Right forelimb (tissue), 1 donor: Measurements from ENCODE around the gene TLE6.
"Not testable (repeated sequence)": the region's sequence is repeated elsewhere in the genome, so short reads cannot be mapped to it uniquely, and the experiment has no call there.

Experiments used
- DNase-seq: peaks from one replicate; pipeline ENCODE4 v3.0.0-alpha.2; 2018

TLE6 gene

GRCh38 chr19:2974342-2975041 lies 2.9 kb upstream of the TLE6 start:
- no peak for DNase-seq

GRCh38 chr19:2976609-2977000 lies 759 bp upstream of the TLE6 start:
- DNase-seq = no peak

- DNase-seq = no peak
Observed at GRCh38 chr19:2977746-2978138, 378 bp downstream of the TLE6 start.

- DNase-seq = no peak
Observed at GRCh38 chr19:2978166-2978767, 903 bp downstream of the TLE6 start.

GRCh38 chr19:2978772-2979171 lies 1.4 kb downstream of the TLE6 start:
- DNase-seq = no peak

GRCh38 chr19:2981898-2982297 lies 4.5 kb downstream of the TLE6 start:
- DNase-seq = no peak

- DNase-seq = no peak
Observed at GRCh38 chr19:2982561-2982960, 5.2 kb downstream of the TLE6 start.

GRCh38 chr19:2982983-2983350 lies 5.6 kb downstream of the TLE6 start:
- DNase-seq = peak; percentile 92

- peak; percentile 79 for DNase-seq
Observed at GRCh38 chr19:2983351-2984214, 6.2 kb downstream of the TLE6 start.

- DNase-seq = no peak
Observed at GRCh38 chr19:2984215-2984528, 6.8 kb downstream of the TLE6 start.

GRCh38 chr19:2986951-2987524 lies 9.7 kb downstream of the TLE6 start:
- no peak for DNase-seq

GRCh38 chr19:2987797-2988196 lies 10.4 kb downstream of the TLE6 start:
- no peak for DNase-seq

GRCh38 chr19:2988568-2988967 lies 11.2 kb downstream of the TLE6 start:
- DNase-seq = no peak

- no peak for DNase-seq
Observed at GRCh38 chr19:2989236-2989946, 12.0 kb downstream of the TLE6 start.

GRCh38 chr19:2992333-2992732 lies 15.0 kb downstream of the TLE6 start:
- DNase-seq = not testable (repeated sequence)

GRCh38 chr19:2992958-2993357 lies 15.6 kb downstream of the TLE6 start:
- DNase-seq = no peak

- DNase-seq = no peak
Observed at GRCh38 chr19:2993579-2993978, 16.2 kb downstream of the TLE6 start.

GRCh38 chr19:2994588-2995131 lies 17.3 kb downstream of the TLE6 start:
- DNase-seq = no peak

- no peak for DNase-seq
Observed at GRCh38 chr19:2997720-2998119, 20.4 kb downstream of the TLE6 start.

- no peak for DNase-seq
Observed at GRCh38 chr19:2998642-2999041, 21.3 kb downstream of the TLE6 start.

GRCh38 chr19:3001235-3001800 lies 24.0 kb downstream of the TLE6 start:
- DNase-seq = no peak

- DNase-seq = no peak
Observed at GRCh38 chr19:3003046-3003445, 25.7 kb downstream of the TLE6 start.
